ENCODE results near the gene ST3GAL3.

GRCh38 chr1:43842175-43842498, 134.8 kb downstream of the ST3GAL3 start:
- TF ChIP-seq YY1 (IDR thresholded peaks at IDR 0.05; ENCODE audit: insufficient read depth, insufficient read length) (no peak), ZNF274 (IDR thresholded peaks at IDR 0.05; ENCODE audit: low read depth, low read length) (no peak)

Measured in NT2/D1 (cell line).